Mesendoderm (in vitro differentiated cells): ENCODE data around the gene MTRF1L.

ENCODE experiments used
- DNase-seq: peaks from one replicate; pipeline ENCODE4 v3.0.0; 2013
- H2AK5ac ChIP-seq: 2 replicates; pipeline ENCODE4 v1.6.1; 2013; ENCODE audit warnings: low read length, inconsistent platforms
- H2BK120ac ChIP-seq: 2 replicates; pipeline ENCODE4 v1.6.1; 2013; ENCODE audit warnings: low read depth, mild to moderate bottlenecking, low read length, moderate library complexity, mixed read lengths
- H2BK15ac ChIP-seq: replicated peaks from 2 replicates; pipeline ENCODE4 v1.6.1; 2013; ENCODE audit warnings: low read depth, mild to moderate bottlenecking, moderate library complexity
- H2BK5ac ChIP-seq: 2 replicates; pipeline ENCODE4 v1.6.1; 2013; ENCODE audit warnings: low read length, inconsistent platforms
- H3K18ac ChIP-seq: 2 replicates; pipeline ENCODE4 v1.6.1; 2013; ENCODE audit warnings: mild to moderate bottlenecking, low read length, mixed read lengths
- H3K23ac ChIP-seq: one replicate; pipeline ENCODE4 v1.6.1; 2013; ENCODE audit warnings: low read length
- H3K27ac ChIP-seq: 2 replicates; pipeline ENCODE4 v1.5.1; 2013; ENCODE audit warnings: low read depth, mild to moderate bottlenecking, inconsistent platforms, low read length, moderate library complexity
- H3K27me3 ChIP-seq: 2 replicates; pipeline ENCODE4 v1.6.1; 2013; ENCODE audit warnings: low read length, control low read depth, mild to moderate bottlenecking, inconsistent platforms; ENCODE audit not compliant: insufficient read depth, poor library complexity
- H3K36me3 ChIP-seq: 2 replicates; pipeline ENCODE4 v1.6.1; 2013; ENCODE audit warnings: low read length, inconsistent platforms; ENCODE audit not compliant: control insufficient read depth, insufficient read depth
- H3K4ac ChIP-seq: one replicate; pipeline ENCODE4 v1.6.1; 2013; ENCODE audit warnings: low read depth, mild to moderate bottlenecking, low read length, moderate library complexity
- H3K4me1 ChIP-seq: 2 replicates; pipeline ENCODE4 v1.6.1; 2013; ENCODE audit warnings: low read depth, low read length, inconsistent platforms; ENCODE audit not compliant: control insufficient read depth
- H3K4me2 ChIP-seq: 2 replicates; pipeline ENCODE4 v1.6.1; 2013; ENCODE audit warnings: low read length
- H3K4me3 ChIP-seq: 2 replicates; pipeline ENCODE4 v1.5.1; 2013; ENCODE audit warnings: mild to moderate bottlenecking, low read length
- H3K56ac ChIP-seq: one replicate; pipeline ENCODE4 v1.6.1; 2013; ENCODE audit warnings: low read length
- H3K79me1 ChIP-seq: 2 replicates; pipeline ENCODE4 v1.6.1; 2013; ENCODE audit warnings: low read length, inconsistent platforms
- H3K79me2 ChIP-seq: 2 replicates; pipeline ENCODE4 v1.6.1; 2013; ENCODE audit warnings: mild to moderate bottlenecking, low read length; ENCODE audit not compliant: control insufficient read depth, insufficient read depth
- H3K9ac ChIP-seq: 2 replicates; pipeline ENCODE4 v1.6.1; 2013; ENCODE audit warnings: low read length, inconsistent platforms
- H4K5ac ChIP-seq: one replicate; pipeline ENCODE4 v1.6.1; 2013; ENCODE audit warnings: low read length
- H4K8ac ChIP-seq: one replicate; pipeline ENCODE4 v1.6.1; 2013; ENCODE audit warnings: low read depth, mild to moderate bottlenecking, control low read depth, low read length, moderate library complexity
- WGBS: extraction: QIAGEN DNeasy Blood & Tissue Kit; methylation state at CpG from one replicate; pipeline ENCODE4 v1.1.7; 2013; ENCODE audit warnings: low lambda C conversion rate, missing lambda C conversion rate; ENCODE audit not compliant: insufficient coverage; ENCODE audit errors: extremely low coverage; 5-methylcytosine and 5-hydroxymethylcytosine counted together

Gene MTRF1L

DNA sequence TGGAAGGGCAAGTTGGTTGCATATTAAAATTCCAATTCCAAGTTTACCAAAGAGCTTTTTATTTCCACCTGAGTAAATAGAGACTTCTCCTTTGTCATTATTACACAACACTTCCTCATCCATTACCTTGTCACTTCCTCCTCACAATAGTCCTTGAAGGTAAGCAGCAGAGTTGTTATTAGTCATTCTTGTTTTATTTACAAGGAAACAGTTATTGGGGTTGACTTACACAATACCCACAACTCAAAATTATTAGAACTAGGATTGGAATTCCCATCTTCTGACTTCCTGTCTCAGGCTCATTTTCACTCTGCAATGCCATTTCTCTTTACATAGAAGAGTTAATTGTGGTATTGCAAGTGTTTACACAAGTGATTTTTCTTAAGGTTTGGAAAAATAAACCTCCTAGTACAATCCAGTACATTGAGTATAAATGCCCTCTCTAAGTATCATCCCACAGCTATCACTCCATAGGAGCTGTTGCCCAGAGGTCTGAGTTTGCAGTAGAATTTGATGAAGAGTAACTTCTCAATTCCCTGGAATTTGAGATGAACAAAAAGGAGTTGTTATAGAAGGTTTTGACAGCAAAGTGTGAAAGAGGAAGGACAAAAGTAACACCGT, 28.9 kb upstream of the MTRF1L start:
- no peak overlapping the region for H4K5ac ChIP-seq
- H2BK15ac ChIP-seq: no peak overlapping the region
- no peak overlapping the region for H2AK5ac ChIP-seq
- WGBS: no CpG with 5 or more reads among the region's 1 CpG
- no peak overlapping the region for H3K4ac ChIP-seq
- no peak overlapping the region for H2BK120ac ChIP-seq
- H3K18ac ChIP-seq: no peak overlapping the region
- H3K4me2 ChIP-seq: no peak overlapping the region
- H3K23ac ChIP-seq: no peak overlapping the region
- H2BK5ac ChIP-seq: no peak overlapping the region
- no peak overlapping the region for H3K9ac ChIP-seq
- DNase-seq: peak; percentile 15
- no peak overlapping the region for H3K56ac ChIP-seq
- no peak overlapping the region for H3K4me3 ChIP-seq
- H3K27ac ChIP-seq: no peak overlapping the region
- H3K79me1 ChIP-seq: no peaks in the 10 kb centered on the region
- no peaks in the 10 kb centered on the region for H3K79me2 ChIP-seq
- no peak overlapping the region for H4K8ac ChIP-seq
- no peaks in the 10 kb centered on the region for H3K27me3 ChIP-seq
- no peaks in the 10 kb centered on the region for H3K36me3 ChIP-seq
- H3K4me1 ChIP-seq: no peaks in the 10 kb centered on the region

DNA sequence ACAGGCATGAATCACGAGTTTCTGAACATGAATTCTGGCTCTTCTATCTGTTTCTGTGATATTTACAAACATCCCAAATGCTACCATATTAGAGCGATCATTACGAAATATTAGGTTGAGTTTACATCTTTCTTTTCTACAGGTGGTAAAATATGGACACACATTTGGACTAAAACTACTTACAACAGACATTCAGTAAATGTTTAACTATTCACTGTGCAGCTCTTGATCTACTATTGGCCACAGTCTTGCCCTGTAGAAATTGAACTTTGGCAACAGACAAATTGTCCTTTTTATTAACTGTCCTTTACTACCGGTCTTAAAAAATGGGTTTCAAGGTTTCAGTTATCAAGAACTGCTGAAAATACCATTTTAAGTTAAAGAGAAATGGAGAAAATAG, 26.5 kb upstream of the MTRF1L start:
- H3K18ac ChIP-seq: no peak overlapping the region
- H3K23ac ChIP-seq: no peak overlapping the region
- no peak overlapping the region for H2BK15ac ChIP-seq
- no peak overlapping the region for H3K4me3 ChIP-seq
- no peaks in the 10 kb centered on the region for H3K36me3 ChIP-seq
- H2BK120ac ChIP-seq: no peak overlapping the region
- DNase-seq: no peak
- no peaks in the 10 kb centered on the region for H3K79me1 ChIP-seq
- H3K4me1 ChIP-seq: no peaks in the 10 kb centered on the region
- H4K5ac ChIP-seq: no peak overlapping the region
- H3K9ac ChIP-seq: no peak overlapping the region
- H3K27ac ChIP-seq: no peak overlapping the region
- no peaks in the 10 kb centered on the region for H3K79me2 ChIP-seq
- H3K4ac ChIP-seq: no peak overlapping the region
- no peak overlapping the region for H4K8ac ChIP-seq
- no peak overlapping the region for H2AK5ac ChIP-seq
- no CpG with 5 or more reads among the region's 4 CpGs for WGBS
- H3K27me3 ChIP-seq: no peaks in the 10 kb centered on the region
- H3K4me2 ChIP-seq: no peak overlapping the region
- H3K56ac ChIP-seq: no peak overlapping the region
- H2BK5ac ChIP-seq: no peak overlapping the region

DNA sequence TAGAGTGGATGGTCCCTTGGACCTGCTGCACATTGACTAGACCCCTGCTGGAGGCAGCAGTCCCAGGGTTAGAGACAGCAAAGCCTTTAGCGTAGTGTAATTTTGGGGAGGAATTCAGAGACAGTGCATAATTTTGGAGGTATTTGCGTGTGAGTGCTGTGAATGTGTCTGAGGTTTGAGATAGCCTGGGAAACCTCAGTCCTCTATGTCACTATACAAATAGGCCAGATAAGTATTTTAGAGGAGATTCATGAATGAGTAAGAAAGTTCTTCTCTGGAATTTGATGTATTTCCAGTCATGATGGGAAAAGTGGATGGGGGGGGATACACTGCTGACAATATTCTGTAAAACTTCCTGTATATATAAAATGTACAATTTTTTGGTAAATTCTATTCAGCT, 25.8 kb upstream of the MTRF1L start:
- Histone ChIP-seq H2AK5ac (no peak overlapping the region), H4K8ac (no peak overlapping the region), H3K56ac (no peak overlapping the region), H3K4me3 (no peak overlapping the region), H4K5ac (no peak overlapping the region), H3K4me2 (no peak overlapping the region), H3K79me1 (no peaks in the 10 kb centered on the region), H2BK15ac (no peak overlapping the region), H3K27ac (no peak overlapping the region), H3K79me2 (no peaks in the 10 kb centered on the region), H3K4ac (no peak overlapping the region), H3K36me3 (no peaks in the 10 kb centered on the region), H2BK5ac (no peak overlapping the region), H3K4me1 (no peaks in the 10 kb centered on the region), H3K9ac (no peak overlapping the region), H3K23ac (no peak overlapping the region), H2BK120ac (no peak overlapping the region), H3K27me3 (no peaks in the 10 kb centered on the region), H3K18ac (no peak overlapping the region)
- no peak for DNase-seq
- no CpG with 5 or more reads among the region's 2 CpGs for WGBS

DNA sequence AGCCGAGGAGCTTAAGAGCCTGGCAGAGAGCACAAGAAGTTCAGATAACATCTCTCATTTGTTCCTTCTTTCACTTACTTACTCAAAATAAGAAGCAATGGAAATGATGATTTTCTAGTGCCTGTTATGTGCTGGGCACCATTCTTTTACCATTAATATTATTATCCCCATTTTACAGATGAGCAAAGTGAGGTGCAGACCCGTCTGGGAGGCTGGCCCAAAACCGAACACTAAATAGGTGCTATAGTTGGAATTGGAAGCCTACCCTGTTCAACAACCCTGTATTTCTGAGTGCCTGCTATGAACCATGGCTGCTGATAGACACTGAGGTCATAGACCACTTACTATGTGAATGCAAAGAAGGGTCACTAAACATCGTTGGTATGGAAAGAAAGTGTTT, 25.0 kb upstream of the MTRF1L start:
- Histone ChIP-seq H3K4ac (no peak overlapping the region), H3K79me1 (no peaks in the 10 kb centered on the region), H3K27me3 (no peaks in the 10 kb centered on the region), H3K79me2 (no peaks in the 10 kb centered on the region), H3K4me3 (no peak overlapping the region), H3K4me1 (no peaks in the 10 kb centered on the region), H4K8ac (no peak overlapping the region), H3K9ac (no peak overlapping the region), H3K23ac (no peak overlapping the region), H3K27ac (no peak overlapping the region), H2AK5ac (no peak overlapping the region), H3K4me2 (no peak overlapping the region), H3K36me3 (no peaks in the 10 kb centered on the region), H2BK120ac (no peak overlapping the region), H3K56ac (no peak overlapping the region), H2BK15ac (no peak overlapping the region), H3K18ac (no peak overlapping the region), H2BK5ac (no peak overlapping the region), H4K5ac (no peak overlapping the region)
- WGBS: no CpG with 5 or more reads among the region's 4 CpGs
- DNase-seq: no peak

DNA sequence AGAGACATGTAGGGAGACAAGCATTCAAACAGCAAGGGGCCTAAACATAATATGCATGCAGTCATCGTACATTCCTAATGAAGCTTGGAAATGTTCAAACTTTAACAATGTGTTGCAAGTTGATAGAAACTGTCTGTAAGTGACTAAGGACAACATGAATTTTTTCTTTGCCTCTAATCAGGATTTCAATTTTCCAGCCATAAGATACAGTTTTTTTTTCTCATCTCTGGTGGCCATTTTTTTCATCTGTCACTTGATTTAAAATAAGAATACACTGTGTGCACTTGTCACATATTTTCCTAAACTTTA, 22.2 kb upstream of the MTRF1L start:
- no peak overlapping the region for H2BK5ac ChIP-seq
- no peaks in the 10 kb centered on the region for H3K79me2 ChIP-seq
- no peaks in the 10 kb centered on the region for H3K27me3 ChIP-seq
- no peak overlapping the region for H3K56ac ChIP-seq
- H3K4me1 ChIP-seq: no peaks in the 10 kb centered on the region
- no peak overlapping the region for H3K4ac ChIP-seq
- no peak overlapping the region for H2BK120ac ChIP-seq
- H3K4me2 ChIP-seq: no peak overlapping the region
- H4K8ac ChIP-seq: no peak overlapping the region
- H3K36me3 ChIP-seq: no peaks in the 10 kb centered on the region
- H3K18ac ChIP-seq: no peak overlapping the region
- H3K23ac ChIP-seq: no peak overlapping the region
- H3K4me3 ChIP-seq: no peak overlapping the region
- H2AK5ac ChIP-seq: no peak overlapping the region
- H2BK15ac ChIP-seq: no peak overlapping the region
- no peak for DNase-seq
- H3K9ac ChIP-seq: no peak overlapping the region
- no peaks in the 10 kb centered on the region for H3K79me1 ChIP-seq
- no peak overlapping the region for H3K27ac ChIP-seq
- H4K5ac ChIP-seq: no peak overlapping the region
- no CpG with 5 or more reads among the region's 1 CpG for WGBS

DNA sequence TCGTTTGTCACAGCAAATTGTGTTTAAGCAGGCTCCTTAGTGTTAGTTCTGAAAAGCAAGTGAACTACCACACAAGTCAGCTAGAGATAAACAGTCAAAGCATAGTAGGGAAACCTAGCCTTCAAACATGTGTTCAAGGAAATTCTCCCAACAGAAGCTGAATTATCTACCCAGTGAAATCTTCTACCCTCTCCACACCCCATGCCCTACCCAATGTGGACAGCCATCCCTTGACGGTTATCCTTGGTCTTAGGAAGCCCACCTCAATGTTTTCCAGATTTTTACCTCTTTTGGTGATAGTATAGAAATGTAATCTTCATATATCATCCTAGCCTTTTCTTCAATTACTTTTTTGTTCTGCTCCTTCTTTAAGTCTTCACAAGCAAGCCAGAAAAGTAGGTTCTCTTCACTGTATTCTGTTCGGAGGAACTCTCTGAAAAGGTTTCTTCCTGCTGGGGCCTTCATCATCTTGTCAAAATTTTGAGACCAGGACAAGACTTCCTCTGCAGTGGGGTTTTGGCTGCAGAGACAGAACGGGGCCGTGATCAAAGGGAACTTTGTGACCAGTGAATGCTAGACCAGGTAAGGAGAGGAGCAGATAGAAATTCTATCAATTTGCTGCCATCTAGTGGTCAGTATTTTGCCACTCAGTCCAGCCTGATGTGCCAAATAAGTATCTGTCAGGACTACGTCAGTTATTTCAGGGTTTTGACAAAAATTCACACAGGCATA, 21.6 kb upstream of the MTRF1L start:
- H3K4me2 ChIP-seq: no peak overlapping the region
- H2BK15ac ChIP-seq: no peak overlapping the region
- no peak overlapping the region for H4K5ac ChIP-seq
- no peaks in the 10 kb centered on the region for H3K79me2 ChIP-seq
- no peak overlapping the region for H4K8ac ChIP-seq
- H3K27ac ChIP-seq: no peak overlapping the region
- H3K27me3 ChIP-seq: no peaks in the 10 kb centered on the region
- H3K4me3 ChIP-seq: no peak overlapping the region
- no peaks in the 10 kb centered on the region for H3K79me1 ChIP-seq
- no CpG with 5 or more reads among the region's 6 CpGs for WGBS
- no peak overlapping the region for H3K23ac ChIP-seq
- no peaks in the 10 kb centered on the region for H3K36me3 ChIP-seq
- no peaks in the 10 kb centered on the region for H3K4me1 ChIP-seq
- no peak overlapping the region for H2BK120ac ChIP-seq
- H3K56ac ChIP-seq: no peak overlapping the region
- peak; percentile 78 for DNase-seq
- no peak overlapping the region for H3K9ac ChIP-seq
- H2AK5ac ChIP-seq: no peak overlapping the region
- no peak overlapping the region for H3K4ac ChIP-seq
- H3K18ac ChIP-seq: no peak overlapping the region
- no peak overlapping the region for H2BK5ac ChIP-seq
